ENCODE results near the gene XAB2. TPM values are rescaled to one million over a fixed set of nuclear protein-coding genes. Genes with fewer than 3 reads are reported as not detected.

XAB2 gene
- total and polyA plus RNA-seq, 2 donors (not counting 1 experiment from before 2014, with no cell fraction given), result 62.7 to 93.8 TPM

- no peak overlapping the region for H3K27ac ChIP-seq (ENCODE audit: low read length in 2 of 2)
- ChIA-PET POLR2A (no interaction called here), CTCF (no interaction called here)
- H3K36me3 ChIP-seq (replicated peaks in 1 of 2; ENCODE audit: control extremely low read depth in 1 of 2, control insufficient read depth in 1 of 2, extremely low read depth in 1 of 2, insufficient read depth in 2 of 2, low read length in 1 of 2), result peaks cover 0 to 13% of the 10 kb centered on the region in 2 experiments
- no peak overlapping the region for H3K9ac ChIP-seq (ENCODE audit: low read length)
- no peak overlapping the region for H3K4me3 ChIP-seq (ENCODE audit: control extremely low read depth in 1 of 5, extremely low read depth in 1 of 5, insufficient read depth in 1 of 5, low read depth in 2 of 5, low read length in 4 of 5)
- H3K27me3 ChIP-seq (replicated peaks in 1 of 4; ENCODE audit: control extremely low read depth in 1 of 4, control insufficient read depth in 3 of 4, insufficient read depth in 4 of 4, low read length in 3 of 4), result no peaks in the 10 kb centered on the region
- no peak overlapping the region for H3K4me3 Mint-ChIP-seq
- ATAC-seq (ENCODE audit: low read depth) (no peak), DNase-seq (no peak)
- H4K20me1 ChIP-seq (ENCODE audit: control insufficient read depth, insufficient read depth, low read length, poor library complexity, severe bottlenecking), result peaks cover 13% of the 10 kb centered on the region
- peaks cover 53% of the 10 kb centered on the region for H3K4me1 Mint-ChIP-seq
- H3K27me3 Mint-ChIP-seq, result no peaks in the 10 kb centered on the region
- no peak overlapping the region for H2AFZ ChIP-seq (ENCODE audit: insufficient read depth, low read depth, low read length, poor library complexity, severe bottlenecking)
- H3K9me3 ChIP-seq (ENCODE audit: control extremely low read depth in 1 of 3, control insufficient read depth in 2 of 3, insufficient read depth in 1 of 3, low read length in 2 of 3), result peaks cover 0 to 10% (median 0%) of the 10 kb centered on the region in 3 donors
- 99% methylated on average over 40 of the region's 40 CpGs for WGBS (ENCODE audit: insufficient coverage)
- H3K4me2 ChIP-seq (replicated peaks; ENCODE audit: low read depth, low read length, poor library complexity, severe bottlenecking), result no peak overlapping the region
- no peak for TF ChIP-seq EZH2 (IDR thresholded peaks at IDR 0.05; ENCODE audit: borderline replicate concordance, insufficient read depth, low read depth, low read length, poor library complexity, severe bottlenecking)
- TF ChIP-seq, protein P1, sequence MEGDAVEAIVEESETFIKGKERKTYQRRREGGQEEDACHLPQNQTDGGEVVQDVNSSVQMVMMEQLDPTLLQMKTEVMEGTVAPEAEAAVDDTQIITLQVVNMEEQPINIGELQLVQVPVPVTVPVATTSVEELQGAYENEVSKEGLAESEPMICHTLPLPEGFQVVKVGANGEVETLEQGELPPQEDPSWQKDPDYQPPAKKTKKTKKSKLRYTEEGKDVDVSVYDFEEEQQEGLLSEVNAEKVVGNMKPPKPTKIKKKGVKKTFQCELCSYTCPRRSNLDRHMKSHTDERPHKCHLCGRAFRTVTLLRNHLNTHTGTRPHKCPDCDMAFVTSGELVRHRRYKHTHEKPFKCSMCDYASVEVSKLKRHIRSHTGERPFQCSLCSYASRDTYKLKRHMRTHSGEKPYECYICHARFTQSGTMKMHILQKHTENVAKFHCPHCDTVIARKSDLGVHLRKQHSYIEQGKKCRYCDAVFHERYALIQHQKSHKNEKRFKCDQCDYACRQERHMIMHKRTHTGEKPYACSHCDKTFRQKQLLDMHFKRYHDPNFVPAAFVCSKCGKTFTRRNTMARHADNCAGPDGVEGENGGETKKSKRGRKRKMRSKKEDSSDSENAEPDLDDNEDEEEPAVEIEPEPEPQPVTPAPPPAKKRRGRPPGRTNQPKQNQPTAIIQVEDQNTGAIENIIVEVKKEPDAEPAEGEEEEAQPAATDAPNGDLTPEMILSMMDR (IDR thresholded peaks at IDR 0.05), result no peak
- H3K79me2 ChIP-seq (ENCODE audit: control insufficient read depth, insufficient read depth, low read length), result peaks cover 88% of the 10 kb centered on the region
- H3K4me1 ChIP-seq (ENCODE audit: control insufficient read depth in 2 of 2, insufficient read depth in 2 of 2, low read length in 2 of 2), result peaks cover 30 to 42% of the 10 kb centered on the region in 2 donors
- no peak overlapping the region for H3K27ac Mint-ChIP-seq
- intact Hi-C loops (cut with micrococcal nuclease), result no loop called here
- H3K9me3 Mint-ChIP-seq (ENCODE audit: insufficient read depth), result no peaks in the 10 kb centered on the region
These were observed 3.2 kb upstream of the XAB2 start for GRCh38 chr19:7632340-7633203.

- WGBS (ENCODE audit: insufficient coverage), result 98% methylated on average over 7 of the region's 12 CpGs
These were observed 2.2 kb upstream of the XAB2 start for GRCh38 chr19:7631577-7631976.

More at GRCh38 chr19:7631577-7631976, 2.2 kb upstream of the XAB2 start:
- DNase-seq (no peak), ATAC-seq (ENCODE audit: low read depth) (no peak)
- peaks cover 57% of the 10 kb centered on the region for H3K4me1 Mint-ChIP-seq
- POLR2A ChIA-PET, result no interaction called here
- no peaks in the 10 kb centered on the region for H3K9me3 Mint-ChIP-seq (ENCODE audit: insufficient read depth)
- H4K20me1 ChIP-seq (ENCODE audit: control insufficient read depth, insufficient read depth, low read length, poor library complexity, severe bottlenecking), result peaks cover 21% of the 10 kb centered on the region
- no peak overlapping the region for H3K4me2 ChIP-seq (replicated peaks; ENCODE audit: low read depth, low read length, poor library complexity, severe bottlenecking)
- CTCF ChIA-PET, result no interaction called here
- H3K4me3 ChIP-seq (ENCODE audit: control extremely low read depth in 1 of 5, extremely low read depth in 1 of 5, insufficient read depth in 1 of 5, low read depth in 2 of 5, low read length in 4 of 5), result no peak overlapping the region
- peaks cover 88% of the 10 kb centered on the region for H3K79me2 ChIP-seq (ENCODE audit: control insufficient read depth, insufficient read depth, low read length)
- no peaks in the 10 kb centered on the region for H3K27me3 ChIP-seq (replicated peaks in 1 of 4; ENCODE audit: control extremely low read depth in 1 of 4, control insufficient read depth in 3 of 4, insufficient read depth in 4 of 4, low read length in 3 of 4)
- H3K4me3 Mint-ChIP-seq, result peak overlapping the region; percentile 23
- intact Hi-C loops (cut with micrococcal nuclease), result no loop called here
- H3K9me3 ChIP-seq (ENCODE audit: control extremely low read depth in 1 of 3, control insufficient read depth in 2 of 3, insufficient read depth in 1 of 3, low read length in 2 of 3), result peaks cover 0 to 8% (median 0%) of the 10 kb centered on the region in 3 donors
- TF ChIP-seq, protein P1 (IDR thresholded peaks at IDR 0.05), result no peak
- TF ChIP-seq EZH2 (IDR thresholded peaks at IDR 0.05; ENCODE audit: borderline replicate concordance, insufficient read depth, low read depth, low read length, poor library complexity, severe bottlenecking), result no peak
- H3K27ac Mint-ChIP-seq, result peak overlapping the region; percentile 41
- no peak overlapping the region for H3K27ac ChIP-seq (ENCODE audit: low read length in 2 of 2)
- no peak overlapping the region for H3K9ac ChIP-seq (ENCODE audit: low read length)
- no peaks in the 10 kb centered on the region for H3K27me3 Mint-ChIP-seq
- H3K4me1 ChIP-seq (ENCODE audit: control insufficient read depth in 2 of 2, insufficient read depth in 2 of 2, low read length in 2 of 2), result peaks cover 26 to 40% of the 10 kb centered on the region in 2 donors
- H3K36me3 ChIP-seq (replicated peaks in 1 of 2; ENCODE audit: control extremely low read depth in 1 of 2, control insufficient read depth in 1 of 2, extremely low read depth in 1 of 2, insufficient read depth in 2 of 2, low read length in 1 of 2), result peaks cover 0 to 23% of the 10 kb centered on the region in 2 experiments
- H2AFZ ChIP-seq (ENCODE audit: insufficient read depth, low read depth, low read length, poor library complexity, severe bottlenecking), result no peak overlapping the region

All from B cell (primary cell).